Smooth muscle cell of the brain vasculature (primary cell): ENCODE measurements around the gene AADAC.
"Not testable (repeated sequence)": the region's sequence is repeated elsewhere in the genome, so short reads cannot be mapped to it uniquely, and the experiment has no call there.

Source experiments
- DNase-seq: peaks from one replicate; pipeline ENCODE4 v3.0.0-alpha.2; 2012; ENCODE audit warnings: low read depth, low spot score

The AADAC gene

GRCh38 chr3:151852074-151852811, 38.3 kb downstream of the AADAC start:
- no peak for DNase-seq

GRCh38 chr3:151856118-151856517, 42.2 kb downstream of the AADAC start:
- no peak for DNase-seq

- DNase-seq, result no peak
These were observed 42.7 kb downstream of the AADAC start for GRCh38 chr3:151856641-151857040.

GRCh38 chr3:151859233-151859673, 45.3 kb downstream of the AADAC start:
- no peak for DNase-seq

- no peak for DNase-seq
These were observed 46.0 kb downstream of the AADAC start for GRCh38 chr3:151859905-151860304.

GRCh38 chr3:151863611-151864010, 49.7 kb downstream of the AADAC start:
- DNase-seq, result no peak

- no peak for DNase-seq
These were observed 50.6 kb downstream of the AADAC start for GRCh38 chr3:151864423-151865101.

GRCh38 chr3:151866711-151867410, 52.9 kb downstream of the AADAC start:
- DNase-seq, result no peak

- DNase-seq, result no peak
These were observed 53.8 kb downstream of the AADAC start for GRCh38 chr3:151867666-151868065.

GRCh38 chr3:151869181-151869580, 55.3 kb downstream of the AADAC start:
- DNase-seq, result no peak

GRCh38 chr3:151871639-151872468, 57.9 kb downstream of the AADAC start:
- DNase-seq, result no peak

- no peak for DNase-seq
These were observed 59.5 kb downstream of the AADAC start, which contains the start of gene SUCNR1 for GRCh38 chr3:151873398-151873797. Gene SUCNR1, plus strand, starts transcription at chr3:151873643. Its CDS starts 6,250 bp downstream, at chr3:151879893.

GRCh38 chr3:151874079-151874478, 60.2 kb downstream of the AADAC start:
- DNase-seq, result not testable (repeated sequence)

- DNase-seq, result no peak
These were observed 61.8 kb downstream of the AADAC start for GRCh38 chr3:151875759-151876158.

- no peak for DNase-seq
These were observed 63.4 kb downstream of the AADAC start for GRCh38 chr3:151877269-151877668.
